Esophagus muscularis mucosa (tissue), 4 donors: Measurements from ENCODE around the gene AGO4. TPM values are rescaled to one million over a fixed set of nuclear protein-coding genes. Genes with fewer than 3 reads are reported as not detected.

Experiments used
- DNase-seq: peaks from one replicate; pipeline ENCODE4 v3.0.0-alpha.2; 2017; ENCODE audit errors: extremely low spot score
- H3K27ac ChIP-seq, 4 donors: fragments of 200-600 bp; sonication (generic); replicated peaks in 1 of 4; 1 replicate in 3 of 4; 2 replicates in 1 of 4; pipeline ENCODE4 v1.5.1; 2016 to 2019; ENCODE audit warnings: mild to moderate bottlenecking in 1 of 4
- H3K27me3 ChIP-seq, 4 donors: fragments of 200-600 bp; sonication (generic); one replicate each; pipeline versions ENCODE4 v1.5.1 to v1.6.0; 2016 to 2019
- H3K36me3 ChIP-seq, 4 donors: fragments of 200-600 bp; sonication (generic); one replicate each; pipeline ENCODE4 v1.5.1; 2016 to 2019
- H3K4me1 ChIP-seq, 4 donors: fragments of 200-600 bp; sonication (generic); one replicate each; pipeline ENCODE4 v1.5.1; 2016 to 2019
- H3K4me3 ChIP-seq, 4 donors: fragments of 200-600 bp; sonication (generic); 1 replicate in 2 of 4; 2 replicates in 2 of 4; pipeline ENCODE4 v1.5.1; 2016 to 2019; ENCODE audit warnings: mild to moderate bottlenecking in 4 of 4, moderate library complexity in 1 of 4
- H3K9me3 ChIP-seq, 4 donors: fragments of 200-600 bp; sonication (generic); 1 replicate in 3 of 4; 2 replicates in 1 of 4; pipeline ENCODE4 v1.5.1; 2016 to 2019
- EP300 ChIP-seq: sonication (generic); formaldehyde crosslinking; IDR thresholded peaks from one replicate; pipeline ENCODE4 v1.6.1; 2017; ENCODE audit warnings: antibody characterized with exemption
- POLR2A ChIP-seq: fragments of 450-650 bp; IDR thresholded peaks from one replicate; pipeline ENCODE4 v1.6.1; 2017; ENCODE audit warnings: antibody characterized with exemption, moderate library complexity, mild to moderate bottlenecking, low read depth
- POLR2AphosphoS5 ChIP-seq, 2 donors: sonication (generic); formaldehyde crosslinking; IDR thresholded peaks; one replicate each; pipeline ENCODE4 v1.6.1; 2017; ENCODE audit warnings: antibody characterized with exemption in 2 of 2
- WGBS: methylation state at CpG from one replicate; pipeline ENCODE4 v1.1.5; 2018; 5-methylcytosine and 5-hydroxymethylcytosine counted together
- intact Hi-C: fragments of 100-400 bp; cut with DNase I; formaldehyde crosslinking; loops from one replicate; pipeline ENCODE4 v1.15.1; 2023
- total RNA-seq, 4 donors: library from RNA; depleted of rRNA; stranded (reverse); fragments of >200 nt; gene quantifications; one replicate each; pipeline versions ENCODE4 v1.1.0 to v1.2.1, GENCODE V29; 2016
- TF ChIP-seq, protein P1 (sequence below), 3 experiments: fragments of 200-600 bp in 2 of 3; fragments of 450-650 bp in 1 of 3; sonication (generic) in 2 of 3; IDR thresholded peaks; one replicate each; pipeline ENCODE4 v1.5.1; 2017 to 2019; ENCODE audit warnings: antibody characterized with exemption in 3 of 3, mild to moderate bottlenecking in 2 of 3, moderate library complexity in 1 of 3

Gene AGO4
- total RNA-seq, 4 donors from 2014 or later, result 25.2 to 42.7 (median 33.0) TPM

- H3K27me3 ChIP-seq, result no peaks in the 10 kb centered on the region
- DNase-seq, result no peak
- 30% methylated on average over 3 of the region's 3 CpGs for WGBS
- intact Hi-C loops, result no loop called here
- H3K4me1 ChIP-seq, result peaks cover 31 to 54% (median 50%) of the 10 kb centered on the region in 4 donors
- no peaks in the 10 kb centered on the region for H3K9me3 ChIP-seq
- peak overlapping the region; percentile 58 to 81 (median 76) for H3K27ac ChIP-seq
- H3K4me3 ChIP-seq, result no peak overlapping the region
- TF ChIP-seq, protein P1, sequence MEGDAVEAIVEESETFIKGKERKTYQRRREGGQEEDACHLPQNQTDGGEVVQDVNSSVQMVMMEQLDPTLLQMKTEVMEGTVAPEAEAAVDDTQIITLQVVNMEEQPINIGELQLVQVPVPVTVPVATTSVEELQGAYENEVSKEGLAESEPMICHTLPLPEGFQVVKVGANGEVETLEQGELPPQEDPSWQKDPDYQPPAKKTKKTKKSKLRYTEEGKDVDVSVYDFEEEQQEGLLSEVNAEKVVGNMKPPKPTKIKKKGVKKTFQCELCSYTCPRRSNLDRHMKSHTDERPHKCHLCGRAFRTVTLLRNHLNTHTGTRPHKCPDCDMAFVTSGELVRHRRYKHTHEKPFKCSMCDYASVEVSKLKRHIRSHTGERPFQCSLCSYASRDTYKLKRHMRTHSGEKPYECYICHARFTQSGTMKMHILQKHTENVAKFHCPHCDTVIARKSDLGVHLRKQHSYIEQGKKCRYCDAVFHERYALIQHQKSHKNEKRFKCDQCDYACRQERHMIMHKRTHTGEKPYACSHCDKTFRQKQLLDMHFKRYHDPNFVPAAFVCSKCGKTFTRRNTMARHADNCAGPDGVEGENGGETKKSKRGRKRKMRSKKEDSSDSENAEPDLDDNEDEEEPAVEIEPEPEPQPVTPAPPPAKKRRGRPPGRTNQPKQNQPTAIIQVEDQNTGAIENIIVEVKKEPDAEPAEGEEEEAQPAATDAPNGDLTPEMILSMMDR (IDR thresholded peaks at IDR 0.05), result no peak
- TF ChIP-seq POLR2A (no peak), EP300 (no peak), POLR2AphosphoS5 (IDR thresholded peaks at IDR 0.05) (no peak)
- H3K36me3 ChIP-seq, result peaks cover 7 to 66% (median 36%) of the 10 kb centered on the region in 4 donors
Measured at GRCh38 chr1:35851132-35851869, 43.5 kb downstream of the AGO4 start.

- Histone ChIP-seq H3K27me3 (no peaks in the 10 kb centered on the region), H3K27ac (peak overlapping the region; percentile 58 to 81 (median 76)), H3K36me3 (peaks cover 7 to 72% (median 37%) of the 10 kb centered on the region in 4 donors), H3K9me3 (no peaks in the 10 kb centered on the region), H3K4me1 (peaks cover 30 to 54% (median 50%) of the 10 kb centered on the region in 4 donors), H3K4me3 (no peak overlapping the region)
- no peak for DNase-seq
- TF ChIP-seq, protein P1 (IDR thresholded peaks at IDR 0.05), result no peak
- no peak for TF ChIP-seq EP300
- TF ChIP-seq POLR2A, result no peak
- TF ChIP-seq POLR2AphosphoS5 (IDR thresholded peaks at IDR 0.05), result no peak
- WGBS, result 38% methylated on average over 2 of the region's 2 CpGs
- intact Hi-C loops, result no loop called here
Measured at GRCh38 chr1:35852241-35852640, 44.4 kb downstream of the AGO4 start.

DNA sequence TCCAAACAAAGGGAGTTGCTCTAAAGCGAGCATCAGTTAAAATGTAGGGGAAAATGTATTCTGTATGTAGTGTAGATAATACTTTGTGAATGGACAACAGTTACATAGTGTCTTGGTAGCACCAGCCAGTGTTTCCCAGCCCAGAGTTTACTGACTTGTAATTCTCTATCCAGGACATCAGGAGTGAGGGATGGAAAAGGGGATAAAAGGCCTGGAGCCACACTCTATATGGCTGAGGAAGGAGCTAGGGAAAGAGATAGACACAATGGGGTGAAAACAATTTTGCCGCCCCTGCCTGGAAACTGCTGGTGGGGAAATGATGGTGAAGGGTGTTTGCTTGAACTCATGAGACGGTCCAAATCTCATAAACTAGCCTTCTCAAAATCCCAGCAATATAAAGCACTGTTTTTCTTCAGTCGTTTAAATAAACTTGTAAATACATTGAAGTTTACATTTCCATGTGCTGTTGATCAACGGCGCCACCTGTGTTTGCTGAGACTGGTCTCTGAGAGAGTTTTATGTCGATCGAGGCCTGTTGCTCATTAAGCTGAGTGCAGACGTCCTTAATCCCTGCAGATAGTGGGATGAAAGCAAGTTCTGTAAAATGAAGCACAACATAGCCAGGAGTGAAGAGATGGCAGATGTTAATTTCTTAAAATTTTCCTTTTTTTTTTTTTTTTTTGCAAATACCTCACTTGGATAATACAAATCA lies 47.3 kb downstream of the AGO4 start:
- Histone ChIP-seq H3K4me3 (no peak overlapping the region), H3K4me1 (peaks cover 21 to 26% (median 25%) of the 10 kb centered on the region in 4 donors), H3K27ac (no peak overlapping the region), H3K9me3 (no peaks in the 10 kb centered on the region), H3K36me3 (peaks cover 7 to 68% (median 38%) of the 10 kb centered on the region in 4 donors), H3K27me3 (no peaks in the 10 kb centered on the region)
- intact Hi-C loops, result no loop called here
- TF ChIP-seq POLR2AphosphoS5 (IDR thresholded peaks at IDR 0.05) (no peak), POLR2A (no peak), EP300 (no peak)
- TF ChIP-seq, protein P1 (IDR thresholded peaks at IDR 0.05), result no peak
- no peak for DNase-seq
- 77% methylated on average over 9 of the region's 9 CpGs for WGBS

- no peak overlapping the region for H3K4me3 ChIP-seq
- no peaks in the 10 kb centered on the region for H3K27me3 ChIP-seq
- peaks cover 6 to 8% (median 7%) of the 10 kb centered on the region in 4 donors for H3K4me1 ChIP-seq
- TF ChIP-seq EP300 (no peak), POLR2A (no peak), POLR2AphosphoS5 (IDR thresholded peaks at IDR 0.05) (no peak)
- TF ChIP-seq, protein P1 (IDR thresholded peaks at IDR 0.05), result no peak
- WGBS, result 70% methylated on average over 1 of the region's 1 CpG
- no peak for DNase-seq
- intact Hi-C loops, result no loop called here
- H3K9me3 ChIP-seq, result no peaks in the 10 kb centered on the region
- H3K27ac ChIP-seq, result no peak overlapping the region
- H3K36me3 ChIP-seq, result peaks cover 7 to 51% (median 36%) of the 10 kb centered on the region in 4 donors
Measured at GRCh38 chr1:35856964-35857363, 49.1 kb downstream of the AGO4 start.
